ENCODE measurements around the gene KIF2C.

DNA sequence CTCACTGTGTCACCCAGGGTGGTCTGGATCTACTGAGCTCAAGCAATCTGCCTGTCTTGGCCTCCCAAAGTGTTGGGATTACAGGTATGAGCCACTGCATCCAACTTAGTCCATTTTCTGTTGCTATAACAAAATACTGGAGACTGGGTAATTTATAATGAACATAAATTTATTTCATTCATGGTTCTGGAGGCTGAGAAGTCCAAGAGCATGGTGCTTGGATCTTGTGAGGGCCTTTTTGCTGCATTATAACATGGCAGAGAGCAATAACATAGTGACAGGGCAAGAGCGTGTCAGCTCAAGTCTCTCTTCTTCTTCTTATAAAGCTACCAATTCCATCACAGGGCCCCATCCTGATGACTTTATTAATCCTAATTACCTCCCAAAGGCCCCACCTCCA is 3.6 kb upstream of the KIF2C start:
- TF ChIP-seq, protein P1, sequence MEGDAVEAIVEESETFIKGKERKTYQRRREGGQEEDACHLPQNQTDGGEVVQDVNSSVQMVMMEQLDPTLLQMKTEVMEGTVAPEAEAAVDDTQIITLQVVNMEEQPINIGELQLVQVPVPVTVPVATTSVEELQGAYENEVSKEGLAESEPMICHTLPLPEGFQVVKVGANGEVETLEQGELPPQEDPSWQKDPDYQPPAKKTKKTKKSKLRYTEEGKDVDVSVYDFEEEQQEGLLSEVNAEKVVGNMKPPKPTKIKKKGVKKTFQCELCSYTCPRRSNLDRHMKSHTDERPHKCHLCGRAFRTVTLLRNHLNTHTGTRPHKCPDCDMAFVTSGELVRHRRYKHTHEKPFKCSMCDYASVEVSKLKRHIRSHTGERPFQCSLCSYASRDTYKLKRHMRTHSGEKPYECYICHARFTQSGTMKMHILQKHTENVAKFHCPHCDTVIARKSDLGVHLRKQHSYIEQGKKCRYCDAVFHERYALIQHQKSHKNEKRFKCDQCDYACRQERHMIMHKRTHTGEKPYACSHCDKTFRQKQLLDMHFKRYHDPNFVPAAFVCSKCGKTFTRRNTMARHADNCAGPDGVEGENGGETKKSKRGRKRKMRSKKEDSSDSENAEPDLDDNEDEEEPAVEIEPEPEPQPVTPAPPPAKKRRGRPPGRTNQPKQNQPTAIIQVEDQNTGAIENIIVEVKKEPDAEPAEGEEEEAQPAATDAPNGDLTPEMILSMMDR (IDR thresholded peaks at IDR 0.05): no peak
- TF ChIP-seq POLR2A (IDR thresholded peaks at IDR 0.05): no peak
